ENCODE measurements around the gene MRPL51.
"Not testable (repeated sequence)": the region's sequence is repeated elsewhere in the genome, so short reads cannot be mapped to it uniquely, and the experiment has no call there.

Gene MRPL51

DNA sequence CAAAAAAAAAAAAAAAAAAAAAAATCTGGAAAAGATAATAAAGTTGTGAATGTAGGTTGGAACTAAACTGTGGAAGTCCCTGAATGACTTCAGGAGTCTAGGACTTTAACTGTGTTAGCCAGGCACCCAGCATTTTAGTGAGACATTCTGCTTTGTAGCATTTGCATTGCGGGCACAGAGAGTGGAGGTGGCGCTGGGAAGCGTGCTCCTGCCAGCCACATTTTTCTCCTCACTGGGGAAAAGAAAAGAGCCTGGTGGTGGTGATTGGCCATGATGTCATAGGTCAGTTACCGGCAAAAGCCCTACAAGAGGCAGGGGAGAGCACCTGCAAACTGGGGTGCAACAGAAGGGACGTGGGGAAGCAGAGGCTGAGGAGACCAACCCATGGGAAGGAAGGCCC is 31.6 kb upstream of the MRPL51 start:
- Mint-ChIP-seq H3K4me3 (no peak overlapping the region), H3K27me3 (no peaks in the 10 kb centered on the region), H3K4me1 (no peaks in the 10 kb centered on the region), H3K9me3 (no peaks in the 10 kb centered on the region), H3K36me3 (peaks cover 55 to 69% of the 10 kb centered on the region in 2 donors), H3K27ac (no peak overlapping the region)
- ATAC-seq (replicated peaks) (no peak), DNase-seq (no peak)

DNA sequence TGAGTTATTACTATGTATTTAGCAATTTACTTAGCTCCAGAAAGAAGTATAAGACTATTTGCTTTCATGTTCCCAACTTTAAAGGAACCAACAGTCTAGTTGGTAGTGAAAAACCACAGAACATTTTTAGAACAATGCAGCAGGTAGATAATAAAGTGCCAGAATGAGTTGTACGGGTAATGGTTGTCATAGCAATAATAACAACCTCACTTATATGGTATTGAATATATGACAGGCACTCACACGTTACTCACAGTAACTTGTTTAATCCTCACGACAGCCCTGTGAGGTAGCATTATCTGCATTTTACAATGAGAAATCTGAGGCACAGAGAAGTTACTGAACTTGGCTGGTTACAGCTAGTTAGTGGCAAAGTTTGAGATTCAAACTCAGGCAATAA is 30.6 kb upstream of the MRPL51 start:
- H3K4me1 Mint-ChIP-seq, result no peaks in the 10 kb centered on the region
- peaks cover 51 to 62% of the 10 kb centered on the region in 2 donors for H3K36me3 Mint-ChIP-seq

DNA sequence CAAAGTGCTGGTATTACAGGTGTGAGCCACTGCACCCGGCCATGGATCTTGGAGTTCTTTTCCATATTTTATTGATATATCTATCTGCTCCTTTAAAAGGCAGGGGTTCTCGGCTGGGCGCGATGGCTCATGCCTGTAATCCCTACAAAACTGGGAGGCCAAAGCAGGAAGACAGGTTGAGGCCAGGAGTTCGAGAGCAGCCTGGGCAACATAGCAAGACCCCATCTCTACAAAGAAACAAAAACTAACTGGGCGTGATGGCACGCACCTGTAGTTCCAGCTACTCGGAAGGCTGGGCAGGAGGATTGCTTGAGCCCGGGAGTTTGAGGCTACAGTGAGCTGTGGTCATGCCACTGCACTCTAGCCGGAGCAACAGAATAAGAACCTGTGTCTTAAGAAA is 29.1 kb upstream of the MRPL51 start:
- Mint-ChIP-seq H3K27ac (no peak overlapping the region), H3K4me3 (no peak overlapping the region), H3K36me3 (peaks cover 46 to 56% of the 10 kb centered on the region in 2 donors), H3K4me1 (no peaks in the 10 kb centered on the region), H3K9me3 (no peaks in the 10 kb centered on the region), H3K27me3 (no peaks in the 10 kb centered on the region)
- DNase-seq (no peak), ATAC-seq (replicated peaks) (no peak)

More for the DNA sequence above, 30.6 kb upstream of the MRPL51 start:
- Mint-ChIP-seq H3K9me3 (no peaks in the 10 kb centered on the region), H3K27ac (no peak overlapping the region), H3K4me3 (no peak overlapping the region), H3K27me3 (no peaks in the 10 kb centered on the region)
- ATAC-seq (replicated peaks) (no peak), DNase-seq (no peak)

DNA sequence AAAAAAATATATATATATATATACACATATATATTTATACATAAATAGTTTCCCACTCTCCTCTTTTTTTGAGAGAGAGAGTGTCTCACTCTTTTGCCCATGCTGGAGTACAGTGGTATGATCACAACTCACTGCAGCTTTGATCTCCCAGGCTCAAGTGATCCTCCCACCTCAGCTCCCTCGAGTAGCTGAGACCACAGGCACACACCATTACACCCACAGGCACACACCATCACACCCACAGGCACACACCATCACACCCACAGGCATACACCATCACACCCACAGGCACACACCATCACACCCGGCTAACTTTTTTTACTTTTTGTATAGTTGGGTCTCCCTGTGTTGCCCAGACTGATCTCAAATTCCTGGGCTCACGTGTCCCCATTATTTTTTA is 27.1 kb upstream of the MRPL51 start:
- H3K4me1 Mint-ChIP-seq, result no peaks in the 10 kb centered on the region
- H3K9me3 Mint-ChIP-seq, result no peaks in the 10 kb centered on the region
- no peak overlapping the region for H3K4me3 Mint-ChIP-seq
- no peaks in the 10 kb centered on the region for H3K27me3 Mint-ChIP-seq
- no peak for ATAC-seq (replicated peaks)
- H3K36me3 Mint-ChIP-seq, result peaks cover 40 to 56% of the 10 kb centered on the region in 2 donors
- no peak for DNase-seq
- no peak overlapping the region for H3K27ac Mint-ChIP-seq

DNA sequence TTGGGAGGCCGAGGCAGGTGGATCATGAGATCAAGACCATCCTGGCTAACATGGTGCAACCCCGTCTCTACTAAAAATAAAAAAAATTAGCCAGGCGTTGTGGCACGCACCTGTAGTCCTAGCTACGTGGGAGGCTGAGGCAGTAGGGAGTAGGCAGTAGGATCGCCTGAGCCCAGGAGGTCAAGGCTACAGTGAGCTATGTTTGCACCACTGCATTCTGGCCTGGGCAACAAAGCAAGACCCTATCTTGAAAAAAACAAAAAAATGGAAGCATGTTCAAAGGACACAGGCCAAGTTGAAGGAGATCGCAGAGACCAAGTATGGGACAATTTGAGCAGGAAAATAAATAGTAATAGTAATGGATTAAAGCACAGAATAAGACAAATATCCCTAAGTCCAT is 15.0 kb upstream of the MRPL51 start:
- ATAC-seq (replicated peaks), result no peak
- H3K9me3 Mint-ChIP-seq, result no peaks in the 10 kb centered on the region
- no peak for DNase-seq
- H3K27me3 Mint-ChIP-seq, result no peaks in the 10 kb centered on the region
- no peak overlapping the region for H3K27ac Mint-ChIP-seq
- H3K4me1 Mint-ChIP-seq, result peaks cover 0 to 2% of the 10 kb centered on the region in 2 donors
- peaks cover 24 to 50% of the 10 kb centered on the region in 2 donors for H3K36me3 Mint-ChIP-seq
- H3K4me3 Mint-ChIP-seq, result no peak overlapping the region

DNA sequence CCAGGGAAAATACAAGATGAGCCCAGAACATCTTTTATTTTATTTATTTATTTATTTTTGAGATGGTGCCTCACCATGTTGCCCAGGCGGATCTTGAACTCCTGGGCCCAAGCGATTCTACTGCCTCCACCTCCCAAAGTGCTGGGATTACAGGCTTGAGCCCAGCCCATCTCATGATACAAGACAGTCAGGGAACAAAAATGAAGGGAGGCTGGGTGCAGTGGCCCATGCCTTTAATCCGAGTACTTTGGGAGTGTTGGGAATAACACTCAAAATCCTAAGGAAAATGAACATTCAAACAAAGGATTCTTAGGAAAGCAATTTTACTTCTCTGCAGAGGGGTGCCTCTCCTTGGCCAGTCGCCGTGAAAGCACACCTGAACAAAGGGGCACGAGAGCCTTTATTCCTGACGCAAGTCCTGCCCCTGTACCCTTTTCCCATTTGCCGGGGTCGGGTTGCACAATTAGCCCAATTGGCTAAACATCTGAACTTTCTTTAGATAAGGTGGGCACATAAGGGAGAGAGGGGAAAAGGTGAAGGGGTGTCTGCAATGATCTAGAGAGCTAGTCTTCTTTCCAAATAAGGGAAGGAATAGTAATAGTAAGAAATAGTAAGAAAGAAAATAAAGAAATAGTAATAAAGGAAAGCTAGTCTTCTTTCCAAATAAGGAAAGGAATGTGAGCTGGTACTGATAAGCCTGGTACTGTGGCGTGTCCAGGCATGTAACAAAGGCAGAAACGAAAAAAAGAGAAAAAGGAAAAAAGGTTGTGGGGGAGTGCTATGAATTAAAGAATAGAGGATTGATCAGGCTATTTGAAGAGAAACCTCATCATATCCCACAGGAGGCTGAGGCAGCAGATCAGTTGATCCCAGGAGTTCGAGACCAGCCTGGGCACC is 14.3 kb upstream of the MRPL51 start:
- H3K4me3 Mint-ChIP-seq, result no peak overlapping the region
- DNase-seq (no peak), ATAC-seq (replicated peaks) (no peak)
- H3K4me1 Mint-ChIP-seq, result peaks cover 0 to 2% of the 10 kb centered on the region in 2 donors
- no peak overlapping the region for H3K27ac Mint-ChIP-seq
- peaks cover 16 to 42% of the 10 kb centered on the region in 2 donors for H3K36me3 Mint-ChIP-seq
- no peaks in the 10 kb centered on the region for H3K9me3 Mint-ChIP-seq
- no peaks in the 10 kb centered on the region for H3K27me3 Mint-ChIP-seq

DNA sequence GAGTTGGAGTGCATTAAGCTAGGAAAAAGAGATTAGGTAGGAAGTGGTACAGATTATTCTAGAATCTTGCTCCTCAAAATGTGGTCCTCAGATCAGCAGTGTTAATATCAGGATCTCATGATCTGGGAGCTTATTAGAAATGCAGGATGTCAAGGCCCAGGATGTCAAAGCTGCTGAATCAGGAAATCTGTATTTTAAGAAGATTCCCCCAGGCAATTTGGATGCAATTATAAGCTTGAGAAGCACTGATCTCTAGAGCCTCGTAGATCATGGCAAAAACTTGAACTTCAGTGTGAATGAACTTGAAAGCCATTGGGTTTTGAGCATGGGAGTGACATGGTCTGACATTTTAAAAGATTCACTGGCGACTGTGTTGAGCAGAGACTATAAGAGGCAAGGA is 7.4 kb upstream of the MRPL51 start:
- H3K27ac Mint-ChIP-seq, result no peak overlapping the region
- no peaks in the 10 kb centered on the region for H3K9me3 Mint-ChIP-seq
- ATAC-seq (replicated peaks) (no peak), DNase-seq (no peak)
- H3K27me3 Mint-ChIP-seq, result no peaks in the 10 kb centered on the region
- no peak overlapping the region for H3K4me3 Mint-ChIP-seq
- peaks cover under 1 to 2% of the 10 kb centered on the region in 2 donors for H3K4me1 Mint-ChIP-seq
- H3K36me3 Mint-ChIP-seq, result peaks cover 10 to 13% of the 10 kb centered on the region in 2 donors

DNA sequence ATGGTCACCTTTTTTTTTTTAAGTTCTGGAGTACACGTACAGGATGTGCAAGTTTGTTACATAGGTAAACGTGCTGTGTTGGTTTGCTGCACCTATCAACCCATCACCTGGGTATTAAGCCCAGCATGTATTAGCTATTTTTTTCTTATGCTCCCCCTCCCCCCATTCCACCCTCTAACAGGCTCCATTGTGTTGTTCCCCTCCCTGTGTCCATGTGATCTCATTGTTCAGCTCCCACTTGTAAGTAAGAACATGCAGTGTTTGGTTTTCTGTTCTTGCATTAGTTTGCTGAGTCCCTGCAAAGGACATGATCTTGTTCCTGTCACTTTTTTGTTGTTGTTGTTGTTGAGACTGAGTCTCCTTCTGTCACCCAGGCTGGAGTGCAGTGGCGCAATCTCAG is 4.2 kb upstream of the MRPL51 start:
- H3K4me1 Mint-ChIP-seq, result peaks cover 8 to 15% of the 10 kb centered on the region in 2 donors
- DNase-seq; H3K4me3 Mint-ChIP-seq; H3K9me3 Mint-ChIP-seq; H3K27ac Mint-ChIP-seq; ATAC-seq (replicated peaks); H3K27me3 Mint-ChIP-seq: not testable (repeated sequence)
- H3K36me3 Mint-ChIP-seq, result peaks cover 10 to 12% of the 10 kb centered on the region in 2 donors

DNA sequence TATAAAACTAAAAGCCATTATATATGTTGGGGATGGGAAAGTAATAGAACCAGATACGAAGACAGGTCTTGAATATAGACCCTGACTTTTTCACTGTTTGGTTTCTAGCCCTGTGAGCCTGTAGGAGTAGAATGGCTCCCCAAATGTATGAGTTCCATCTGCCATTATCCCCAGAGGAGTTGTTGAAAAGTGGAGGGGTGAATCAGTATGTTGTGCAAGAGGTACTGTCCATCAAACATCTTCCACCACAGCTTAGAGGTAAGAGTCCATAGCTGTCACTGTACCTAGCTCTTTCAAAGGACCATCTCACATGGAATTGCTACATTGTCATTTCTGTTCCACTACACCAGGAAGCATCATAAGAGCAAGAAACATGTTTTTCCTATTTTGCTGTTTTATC is 1.9 kb upstream of the MRPL51 start:
- H3K27me3 Mint-ChIP-seq, result no peaks in the 10 kb centered on the region
- DNase-seq, result no peak
- H3K9me3 Mint-ChIP-seq, result no peaks in the 10 kb centered on the region
- peaks cover 16 to 24% of the 10 kb centered on the region in 2 donors for H3K36me3 Mint-ChIP-seq
- no peak for ATAC-seq (replicated peaks)
- H3K4me3 Mint-ChIP-seq, result peak overlapping the region; percentile 88 to 97
- no peak overlapping the region for H3K27ac Mint-ChIP-seq
- peaks cover 9 to 22% of the 10 kb centered on the region in 2 donors for H3K4me1 Mint-ChIP-seq

DNA sequence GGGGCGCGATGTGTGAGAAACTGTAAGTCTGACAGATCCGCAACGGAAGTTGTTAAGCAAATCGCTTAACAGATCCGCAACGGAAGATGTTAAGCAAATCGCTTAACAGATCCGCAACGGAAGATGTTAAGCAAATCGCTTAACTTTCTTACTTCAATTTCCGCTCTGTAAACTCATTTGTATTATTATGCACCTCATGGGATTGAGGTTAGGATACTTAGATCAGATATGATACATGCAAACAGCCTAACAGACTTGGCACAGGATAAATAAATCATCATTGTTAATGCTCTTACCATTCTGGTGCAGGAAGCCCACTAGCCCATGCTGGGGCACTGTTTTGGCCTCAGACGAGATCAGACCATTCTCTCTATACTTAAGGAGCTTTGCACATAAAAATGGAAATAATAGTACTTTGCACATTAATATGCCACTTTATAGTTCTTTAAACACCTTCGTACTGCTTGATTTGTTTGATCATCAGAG is 1.2 kb upstream of the MRPL51 start:
- peaks cover 9 to 22% of the 10 kb centered on the region in 2 donors for H3K4me1 Mint-ChIP-seq
- peak overlapping the region; percentile 88 to 97 for H3K4me3 Mint-ChIP-seq
- peaks cover 14 to 24% of the 10 kb centered on the region in 2 donors for H3K36me3 Mint-ChIP-seq
- peak overlapping the region; percentile 95 for H3K27ac Mint-ChIP-seq
- no peaks in the 10 kb centered on the region for H3K27me3 Mint-ChIP-seq
- no peak for ATAC-seq (replicated peaks)
- no peaks in the 10 kb centered on the region for H3K9me3 Mint-ChIP-seq
- no peak for DNase-seq

DNA sequence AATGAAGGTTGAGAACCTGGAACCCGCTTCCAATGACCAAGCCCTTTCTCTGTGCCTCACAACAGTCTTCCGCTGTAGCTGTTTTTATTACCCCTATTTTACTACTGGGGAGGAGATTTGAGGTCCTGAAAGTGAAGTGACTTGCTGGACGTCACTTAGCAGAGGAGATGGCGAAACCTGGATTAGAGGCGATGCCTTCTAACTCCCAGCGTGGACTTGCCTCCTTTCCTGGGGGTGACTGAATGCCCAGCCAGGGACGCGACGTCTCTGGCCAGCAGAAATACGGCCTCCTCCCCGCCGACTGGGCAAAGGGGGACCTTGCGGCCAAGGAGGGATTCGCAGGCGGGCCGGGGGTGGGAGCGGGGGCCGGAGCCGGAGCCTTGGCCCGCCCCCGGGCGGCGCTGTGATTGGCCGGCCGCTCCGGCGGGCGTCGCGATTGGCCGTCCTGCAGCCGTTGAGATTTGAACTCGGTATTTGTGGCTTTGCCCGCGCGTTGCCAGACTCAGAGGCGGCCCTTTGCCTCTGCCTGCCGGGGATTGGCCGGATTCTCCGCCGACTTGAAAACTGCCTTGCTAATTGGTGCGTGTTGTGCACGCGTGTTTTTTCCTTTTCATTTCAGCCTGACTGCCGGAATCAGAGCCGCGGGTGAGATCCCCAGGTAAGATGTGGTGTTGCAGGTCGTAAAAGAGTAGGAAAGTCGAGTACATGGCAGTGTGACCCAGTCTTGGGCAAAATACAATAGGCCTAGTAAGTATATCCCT is 615 bp upstream of the MRPL51 start, which contains the start of gene NCAPD2:
NCAPD2 (plus strand) TSS at position 606 of the 761 bp plus-strand sequence. CDS start 997 bp downstream, outside the sequence.
- no peaks in the 10 kb centered on the region for H3K9me3 Mint-ChIP-seq
- H3K27me3 Mint-ChIP-seq, result no peaks in the 10 kb centered on the region
- H3K36me3 Mint-ChIP-seq, result peaks cover 14 to 24% of the 10 kb centered on the region in 2 donors
- peak; percentile 89 to 91 for ATAC-seq (replicated peaks)
- peak; percentile 95 for DNase-seq
- H3K27ac Mint-ChIP-seq, result peak within 1 kb of the TSS; percentile 95
- H3K4me3 Mint-ChIP-seq, result peak within 1 kb of the TSS; percentile 88 to 97
- peaks cover 9 to 22% of the 10 kb centered on the region in 2 donors for H3K4me1 Mint-ChIP-seq

DNA sequence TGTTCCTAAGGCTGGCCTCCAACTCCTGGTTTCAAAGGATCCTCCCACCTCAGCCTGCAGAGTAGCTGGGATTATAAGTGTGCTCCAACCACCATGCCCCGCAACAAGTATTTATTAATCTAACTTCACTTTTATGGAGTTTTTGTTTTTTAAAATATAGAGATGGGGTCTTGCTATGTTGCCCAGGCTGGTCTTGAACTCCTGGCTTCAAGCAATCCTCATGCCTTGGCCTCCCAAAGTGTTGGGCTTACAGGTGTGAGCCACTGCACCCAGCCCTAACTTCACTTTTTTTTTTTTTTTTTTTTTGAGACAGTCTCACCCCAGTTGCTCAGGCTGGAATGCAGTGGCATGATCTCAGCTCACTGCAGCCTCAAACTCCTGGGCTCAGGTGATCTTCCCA is 2.4 kb downstream of the MRPL51 start:
- Mint-ChIP-seq H3K36me3 (peaks cover 6 to 16% of the 10 kb centered on the region in 2 donors), H3K4me1 (peaks cover 7 to 22% of the 10 kb centered on the region in 2 donors)
- H3K4me3 Mint-ChIP-seq; H3K27me3 Mint-ChIP-seq; H3K27ac Mint-ChIP-seq; ATAC-seq (replicated peaks); DNase-seq; H3K9me3 Mint-ChIP-seq: not testable (repeated sequence)

DNA sequence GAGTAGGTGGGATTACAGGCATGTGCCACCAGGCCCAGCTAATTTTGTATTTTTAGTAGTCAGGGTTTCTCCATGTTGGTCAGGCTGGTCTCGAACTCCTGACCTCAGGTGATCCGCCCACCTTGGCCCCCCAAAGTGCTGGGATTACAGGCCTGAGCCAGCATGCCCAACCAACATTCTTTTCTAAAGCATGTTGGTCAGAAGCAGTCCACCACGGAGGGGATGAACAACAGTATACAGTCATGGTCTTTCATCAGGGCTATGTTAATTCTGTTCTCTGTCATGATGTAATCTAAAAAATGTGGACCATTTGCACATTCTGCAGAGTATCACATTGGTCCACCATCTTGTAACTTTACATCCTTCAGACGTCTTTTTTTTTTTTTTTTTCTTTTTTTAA is 3.6 kb downstream of the MRPL51 start:
- DNase-seq, result no peak
- Mint-ChIP-seq H3K4me3 (no peak overlapping the region), H3K36me3 (peaks cover 6 to 12% of the 10 kb centered on the region in 2 donors), H3K27ac (no peak overlapping the region), H3K4me1 (peaks cover 2 to 11% of the 10 kb centered on the region in 2 donors), H3K9me3 (no peaks in the 10 kb centered on the region), H3K27me3 (peaks cover 0 to 5% of the 10 kb centered on the region in 2 donors)
- no peak for ATAC-seq (replicated peaks)

DNA sequence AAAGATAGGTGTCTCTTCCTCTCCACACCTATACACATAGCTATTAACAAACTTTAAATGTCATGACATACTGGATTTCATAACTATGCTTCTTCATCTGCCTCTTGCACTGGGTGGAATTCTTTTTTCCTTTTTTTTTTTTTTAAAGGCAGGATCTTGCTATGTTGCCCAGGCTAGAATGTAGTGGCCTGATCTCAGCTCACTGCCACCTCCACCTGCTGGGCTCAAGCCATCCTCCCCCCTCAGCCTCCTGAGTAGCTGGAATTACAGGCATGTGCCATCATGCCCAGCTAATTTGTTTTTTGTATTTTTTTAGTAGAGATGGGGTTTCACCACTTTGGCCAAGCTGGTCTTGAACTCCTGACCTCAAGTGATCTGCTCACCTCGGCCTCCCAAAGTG is 4.8 kb downstream of the MRPL51 start:
- DNase-seq (no peak), ATAC-seq (replicated peaks) (no peak)
- H3K27ac Mint-ChIP-seq, result no peak overlapping the region
- no peaks in the 10 kb centered on the region for H3K9me3 Mint-ChIP-seq
- H3K27me3 Mint-ChIP-seq, result peaks cover 5% of the 10 kb centered on the region in 2 donors
- H3K36me3 Mint-ChIP-seq, result peaks cover 6 to 12% of the 10 kb centered on the region in 2 donors
- H3K4me3 Mint-ChIP-seq, result no peak overlapping the region
- peaks cover 2 to 9% of the 10 kb centered on the region in 2 donors for H3K4me1 Mint-ChIP-seq
